Hypothalamus (tissue), 51 donors: ENCODE results near the gene NOMO2.
"Not testable (repeated sequence)": the region's sequence is repeated elsewhere in the genome, so short reads cannot be mapped to it uniquely, and the experiment has no call there.

Source experiments
- DNase-seq, 51 donors: peaks; one replicate each; lab custom pipeline; 2025; lab: John Stamatoyannopoulos, UW

The NOMO2 gene

GRCh38 chr16:18579261-18579660, 17.4 kb upstream of the NOMO2 start:
- DNase-seq, result not testable (repeated sequence)

DNA sequence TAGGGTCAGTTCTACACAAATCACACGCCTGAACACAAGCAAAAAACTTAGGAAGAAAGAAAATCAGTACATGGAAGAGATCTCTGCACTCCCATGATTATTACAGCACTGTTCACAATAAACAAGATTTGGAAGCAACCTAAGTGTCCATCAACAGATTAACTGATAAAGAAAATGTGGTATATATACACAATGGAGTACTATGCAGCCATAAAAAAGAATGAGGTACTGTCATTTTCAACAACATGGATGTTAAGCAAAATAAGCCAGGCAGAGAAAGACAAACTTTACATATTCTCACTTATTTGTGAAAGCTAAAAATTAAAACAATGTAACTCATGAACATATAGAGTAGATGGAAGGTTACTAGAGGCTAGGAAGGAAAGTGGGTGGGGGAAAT, 16.0 kb upstream of the NOMO2 start:
- DNase-seq, result not testable (repeated sequence)

- DNase-seq, result not testable (repeated sequence)
These were observed 14.0 kb upstream of the NOMO2 start for GRCh38 chr16:18575945-18576344.

DNA sequence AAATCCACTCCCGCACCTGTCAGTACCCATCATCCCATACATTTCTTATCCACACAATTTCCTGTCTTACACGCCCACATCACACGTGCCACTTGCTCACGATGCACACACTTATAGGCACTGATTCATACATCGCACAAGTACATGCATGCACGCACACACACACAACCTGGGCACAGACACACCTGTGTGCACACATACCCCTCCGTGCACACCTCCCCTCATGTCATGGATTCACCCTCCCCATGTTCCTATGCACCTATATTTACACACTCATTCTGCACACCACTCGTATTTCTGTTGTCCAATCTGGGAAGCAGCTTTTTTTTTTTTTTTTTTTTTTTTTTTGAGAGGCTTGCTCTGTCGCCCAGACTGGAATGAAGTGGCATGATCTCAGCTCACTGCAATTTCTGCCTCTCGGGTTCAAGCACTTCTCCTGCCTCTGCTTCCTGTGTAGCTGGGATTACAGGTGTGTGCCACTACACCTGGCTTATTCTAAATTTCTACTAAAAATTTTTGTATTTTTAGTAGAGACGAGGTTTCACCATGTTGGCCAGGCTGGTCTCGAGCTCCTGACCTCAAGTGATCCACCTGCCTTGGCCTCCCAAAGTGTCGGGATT, 13.5 kb upstream of the NOMO2 start:
- not testable (repeated sequence) for DNase-seq

DNA sequence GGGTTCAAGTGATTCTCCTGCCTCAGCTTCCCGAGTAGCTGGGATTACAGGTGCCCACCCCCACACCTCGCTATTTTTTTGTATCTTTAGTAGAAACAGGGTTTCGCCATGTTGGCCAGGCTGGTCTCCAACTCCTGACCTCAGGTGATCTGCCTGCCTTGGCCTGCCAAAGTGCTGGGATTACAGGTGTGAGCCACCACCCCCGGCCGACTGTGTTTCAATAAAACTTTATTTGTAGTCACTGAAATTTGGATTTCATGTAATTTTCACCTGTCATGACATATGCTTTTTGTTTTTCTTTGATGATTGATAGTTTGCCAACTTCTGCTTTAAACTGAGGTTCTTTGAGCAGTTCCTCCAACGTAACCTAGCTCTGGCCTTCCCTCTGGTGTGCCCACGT, 12.0 kb upstream of the NOMO2 start:
- not testable (repeated sequence) for DNase-seq

GRCh38 chr16:18572973-18573372, 11.1 kb upstream of the NOMO2 start:
- DNase-seq, result not testable (repeated sequence)

GRCh38 chr16:18571307-18571850, 9.5 kb upstream of the NOMO2 start:
- not testable (repeated sequence) for DNase-seq

DNA sequence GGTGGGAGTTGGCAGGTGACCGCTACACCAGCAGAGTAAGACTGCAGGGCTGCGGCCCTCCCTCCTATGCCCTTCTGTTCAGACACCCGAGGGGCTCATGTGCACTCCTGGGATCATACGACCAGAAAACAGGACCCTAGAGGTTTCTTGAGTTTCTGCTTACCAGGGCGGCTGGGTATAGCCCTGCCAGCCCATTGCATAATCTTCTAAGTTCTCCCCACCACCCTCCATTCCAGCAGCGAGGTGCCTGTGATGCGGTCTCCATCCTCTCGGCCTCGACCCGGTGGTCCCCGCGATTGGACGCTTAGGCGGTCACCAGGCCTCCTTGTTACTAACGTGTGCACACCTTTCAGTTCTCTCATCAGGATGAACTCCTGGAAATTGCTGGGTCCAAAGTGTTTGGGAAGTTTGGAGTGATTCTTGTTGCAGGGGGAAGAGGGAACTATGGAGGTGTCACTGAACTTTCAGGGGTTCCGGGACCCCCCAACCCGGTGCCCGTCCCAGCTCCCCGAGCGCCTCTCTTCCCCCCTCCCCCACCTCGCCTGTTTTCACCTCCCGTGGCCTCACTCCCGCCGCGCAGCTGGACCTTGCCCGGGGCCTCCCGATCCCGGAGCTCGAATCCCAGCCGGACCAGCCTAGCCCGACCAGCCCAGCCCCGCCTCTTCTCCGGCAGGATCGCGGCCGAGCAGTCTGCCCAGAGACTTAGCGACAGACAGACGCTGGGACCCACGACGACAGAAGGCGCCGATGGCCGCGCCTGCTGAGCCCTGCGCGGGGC, 8.8 kb upstream of the NOMO2 start:
- not testable (repeated sequence) for DNase-seq

GRCh38 chr16:18560416-18561220, 1.3 kb downstream of the NOMO2 start:
- not testable (repeated sequence) for DNase-seq

DNA sequence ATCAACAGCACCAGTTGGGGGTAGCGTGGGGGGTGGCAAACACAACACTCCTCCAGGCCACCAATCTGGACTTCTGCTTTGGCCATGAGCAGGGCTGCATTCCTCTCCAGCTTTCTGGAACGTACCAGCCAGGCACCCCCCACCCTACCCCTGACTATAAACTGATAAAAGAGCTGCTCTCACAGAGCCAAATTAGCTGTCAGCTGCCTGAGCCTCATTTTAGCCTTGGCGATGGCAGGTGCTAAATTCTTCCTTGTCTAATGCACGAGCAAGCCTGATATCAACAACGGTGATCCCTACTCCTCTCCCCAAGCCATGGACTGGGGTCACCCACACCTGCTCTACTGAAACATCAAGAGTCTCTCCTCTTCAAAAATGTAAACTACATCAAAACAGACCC, 8.2 kb downstream of the NOMO2 start:
- DNase-seq, result not testable (repeated sequence)

- not testable (repeated sequence) for DNase-seq
These were observed 14.5 kb downstream of the NOMO2 start for GRCh38 chr16:18547382-18547781.

GRCh38 chr16:18546853-18547252, 15.0 kb downstream of the NOMO2 start:
- not testable (repeated sequence) for DNase-seq

DNA sequence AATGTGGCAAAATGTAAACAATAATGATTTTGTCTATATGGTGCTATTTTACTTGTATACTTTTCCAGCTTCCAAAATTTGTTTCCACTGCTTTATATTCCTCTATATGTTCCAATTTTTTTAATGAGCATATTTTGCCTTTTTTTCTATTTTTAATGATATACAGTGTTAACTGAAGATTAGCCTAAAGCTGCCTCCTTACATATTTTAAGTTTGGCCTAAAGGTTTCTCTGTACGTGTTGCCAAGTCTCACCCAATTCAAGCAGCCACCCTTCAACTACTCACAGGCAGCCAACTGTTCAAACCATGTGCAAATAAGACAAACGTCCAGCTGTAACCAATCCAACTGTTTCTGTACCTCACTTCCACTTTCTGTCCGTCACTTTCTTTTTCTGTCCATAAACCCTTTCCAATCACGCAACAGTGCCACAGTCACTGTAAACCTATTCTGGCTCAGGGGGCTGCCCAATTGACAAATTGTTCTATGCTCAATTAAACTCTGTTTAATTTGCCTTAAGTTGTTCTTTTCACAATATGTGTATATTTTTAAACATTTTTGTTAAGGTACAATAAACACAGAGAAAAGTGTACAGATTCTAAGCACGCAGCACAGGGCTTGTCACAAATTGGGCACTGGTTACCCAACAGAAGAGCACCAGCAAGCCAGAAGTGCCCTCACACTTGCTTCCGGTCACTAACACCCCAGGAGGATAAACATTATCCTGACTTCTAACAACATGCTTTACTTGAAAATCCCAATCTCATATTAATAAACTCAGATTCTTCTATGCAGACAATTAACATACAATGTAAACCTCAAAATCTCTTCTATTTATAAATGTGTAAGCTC, 17.4 kb downstream of the NOMO2 start:
- not testable (repeated sequence) for DNase-seq

GRCh38 chr16:18541912-18542311, 20.0 kb downstream of the NOMO2 start:
- DNase-seq, result not testable (repeated sequence)

GRCh38 chr16:18537004-18537403, 24.9 kb downstream of the NOMO2 start:
- DNase-seq, result not testable (repeated sequence)

- DNase-seq, result not testable (repeated sequence)
These were observed 26.3 kb downstream of the NOMO2 start for GRCh38 chr16:18535519-18536168.

DNA sequence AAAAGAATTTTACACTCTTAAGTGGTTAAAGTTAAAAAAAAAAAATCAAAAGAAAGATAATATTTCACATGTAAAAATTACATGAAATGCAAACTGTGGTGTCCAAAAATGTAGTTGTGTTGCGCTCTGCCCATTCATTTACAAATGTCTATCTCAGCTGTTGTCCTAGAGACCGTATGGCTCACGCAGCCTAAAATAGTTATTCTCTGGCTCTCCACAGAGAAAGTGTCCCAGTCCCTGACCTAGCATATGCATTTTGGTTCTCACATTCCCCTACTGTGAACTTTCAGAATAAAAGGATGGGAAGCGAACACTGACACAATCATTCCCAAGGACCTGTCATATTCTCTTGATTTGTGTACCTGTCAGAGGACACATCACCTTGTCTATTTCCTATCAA, 27.6 kb downstream of the NOMO2 start:
- not testable (repeated sequence) for DNase-seq

GRCh38 chr16:18531323-18531722, 30.6 kb downstream of the NOMO2 start:
- not testable (repeated sequence) for DNase-seq

GRCh38 chr16:18530329-18530728, 31.6 kb downstream of the NOMO2 start:
- not testable (repeated sequence) for DNase-seq
